ENCODE data around the gene SCAP.

Gene SCAP

GRCh38 chr3:47412842-47413520, 62.8 kb downstream of the SCAP start:
- H3K9me3 ChIP-seq (ENCODE audit: low read length) = no peaks in the 10 kb centered on the region
- no peaks in the 10 kb centered on the region for H3K27me3 ChIP-seq (ENCODE audit: insufficient read depth, low read length)
- no peaks in the 10 kb centered on the region for H3K4me1 ChIP-seq (ENCODE audit: insufficient read depth, low read length)
- no peak overlapping the region for H3K4me3 ChIP-seq (ENCODE audit: low read length)
- H2AFZ ChIP-seq (ENCODE audit: low read depth, low read length) = no peak overlapping the region
- H3K36me3 ChIP-seq (ENCODE audit: insufficient read depth, low read length) = peaks cover 73% of the 10 kb centered on the region

DNA sequence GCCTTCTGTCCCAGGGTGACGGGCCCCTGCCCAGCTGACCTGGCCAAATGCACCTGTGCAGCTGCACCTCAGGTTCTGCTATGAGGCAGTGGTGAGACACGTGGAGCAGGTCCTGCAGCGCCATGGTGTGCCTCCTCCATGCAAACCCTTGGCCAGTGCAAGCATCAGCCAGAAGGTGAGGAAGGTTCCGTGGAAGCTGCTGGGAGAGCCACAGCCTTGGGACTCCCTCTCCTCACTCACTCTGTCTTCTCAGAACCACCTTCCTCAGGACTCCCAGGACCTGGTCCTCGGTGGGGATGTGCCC, 63.3 kb downstream of the SCAP start:
- H3K27me3 ChIP-seq (ENCODE audit: insufficient read depth, low read length) = no peaks in the 10 kb centered on the region
- H3K4me1 ChIP-seq (ENCODE audit: insufficient read depth, low read length) = no peaks in the 10 kb centered on the region
- no peak overlapping the region for H2AFZ ChIP-seq (ENCODE audit: low read depth, low read length)
- no peaks in the 10 kb centered on the region for H3K9me3 ChIP-seq (ENCODE audit: low read length)
- no peak overlapping the region for H3K4me3 ChIP-seq (ENCODE audit: low read length)
- peaks cover 78% of the 10 kb centered on the region for H3K36me3 ChIP-seq (ENCODE audit: insufficient read depth, low read length)

- H2AFZ ChIP-seq (ENCODE audit: low read depth, low read length) = no peak overlapping the region
- H3K4me1 ChIP-seq (ENCODE audit: insufficient read depth, low read length) = no peaks in the 10 kb centered on the region
- H3K9me3 ChIP-seq (ENCODE audit: low read length) = no peaks in the 10 kb centered on the region
- H3K36me3 ChIP-seq (ENCODE audit: insufficient read depth, low read length) = peaks cover 81% of the 10 kb centered on the region
- no peak overlapping the region for H3K4me3 ChIP-seq (ENCODE audit: low read length)
- H3K27me3 ChIP-seq (ENCODE audit: insufficient read depth, low read length) = no peaks in the 10 kb centered on the region
Observed at GRCh38 chr3:47411696-47412452, 63.9 kb downstream of the SCAP start.

- no peak overlapping the region for H3K4me3 ChIP-seq (ENCODE audit: low read length)
- H3K4me1 ChIP-seq (ENCODE audit: insufficient read depth, low read length) = no peaks in the 10 kb centered on the region
- H2AFZ ChIP-seq (ENCODE audit: low read depth, low read length) = no peak overlapping the region
- no peaks in the 10 kb centered on the region for H3K9me3 ChIP-seq (ENCODE audit: low read length)
- H3K36me3 ChIP-seq (ENCODE audit: insufficient read depth, low read length) = peaks cover 86% of the 10 kb centered on the region
- no peaks in the 10 kb centered on the region for H3K27me3 ChIP-seq (ENCODE audit: insufficient read depth, low read length)
Observed at GRCh38 chr3:47410801-47411646, 64.7 kb downstream of the SCAP start.

DNA sequence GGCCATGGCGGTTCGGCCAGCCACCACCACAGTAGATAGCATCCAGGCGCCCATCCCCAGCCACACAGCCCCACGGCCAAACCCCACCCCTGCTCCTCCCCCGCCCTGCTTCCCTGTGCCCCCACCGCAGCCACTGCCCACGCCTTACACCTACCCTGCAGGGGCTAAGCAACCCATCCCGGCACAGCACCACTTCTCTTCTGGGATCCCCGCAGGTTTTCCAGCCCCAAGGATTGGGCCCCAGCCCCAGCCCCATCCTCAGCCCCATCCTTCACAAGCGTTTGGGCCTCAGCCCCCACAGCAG, 65.4 kb downstream of the SCAP start:
- no peak overlapping the region for H2AFZ ChIP-seq (ENCODE audit: low read depth, low read length)
- H3K4me1 ChIP-seq (ENCODE audit: insufficient read depth, low read length) = no peaks in the 10 kb centered on the region
- no peaks in the 10 kb centered on the region for H3K9me3 ChIP-seq (ENCODE audit: low read length)
- no peaks in the 10 kb centered on the region for H3K27me3 ChIP-seq (ENCODE audit: insufficient read depth, low read length)
- peaks cover 86% of the 10 kb centered on the region for H3K36me3 ChIP-seq (ENCODE audit: insufficient read depth, low read length)
- H3K4me3 ChIP-seq (ENCODE audit: low read length) = no peak overlapping the region

DNA sequence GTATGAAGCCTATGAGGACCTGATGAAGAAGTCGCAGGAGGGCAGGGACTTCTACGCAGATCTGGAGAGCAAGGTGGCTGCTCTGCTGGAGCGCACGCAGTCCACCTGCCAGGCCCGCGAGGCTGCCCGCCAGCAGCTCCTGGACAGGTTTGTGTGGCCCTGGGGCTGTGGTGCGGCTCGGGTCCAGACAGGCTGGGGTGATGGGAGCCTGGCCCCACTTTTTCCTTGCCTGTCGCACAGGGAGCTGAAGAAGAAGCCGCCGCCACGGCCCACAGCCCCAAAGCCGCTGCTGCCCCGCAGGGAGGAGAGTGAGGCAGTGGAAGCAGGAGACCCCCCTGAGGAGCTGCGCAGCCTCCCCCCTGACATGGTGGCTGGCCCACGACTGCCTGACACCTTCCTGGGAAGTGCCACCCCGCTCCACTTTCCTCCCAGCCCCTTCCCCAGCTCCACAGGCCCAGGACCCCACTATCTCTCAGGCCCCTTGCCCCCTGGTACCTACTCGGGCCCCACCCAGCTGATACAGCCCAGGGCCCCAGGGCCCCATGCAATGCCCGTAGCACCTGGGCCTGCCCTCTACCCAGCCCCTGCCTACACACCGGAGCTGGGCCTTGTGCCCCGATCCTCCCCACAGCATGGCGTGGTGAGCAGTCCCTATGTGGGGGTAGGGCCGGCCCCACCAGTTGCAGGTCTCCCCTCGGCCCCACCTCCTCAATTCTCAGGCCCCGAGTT, 65.9 kb downstream of the SCAP start:
- H3K36me3 ChIP-seq (ENCODE audit: insufficient read depth, low read length) = peaks cover 81% of the 10 kb centered on the region
- no peak overlapping the region for H3K4me3 ChIP-seq (ENCODE audit: low read length)
- H3K27me3 ChIP-seq (ENCODE audit: insufficient read depth, low read length) = no peaks in the 10 kb centered on the region
- H3K4me1 ChIP-seq (ENCODE audit: insufficient read depth, low read length) = peaks cover under 1% of the 10 kb centered on the region
- H3K9me3 ChIP-seq (ENCODE audit: low read length) = no peaks in the 10 kb centered on the region
- H2AFZ ChIP-seq (ENCODE audit: low read depth, low read length) = no peak overlapping the region

GRCh38 chr3:47409284-47409683, 66.5 kb downstream of the SCAP start:
- H3K4me1 ChIP-seq (ENCODE audit: insufficient read depth, low read length) = peaks cover 4% of the 10 kb centered on the region
- peaks cover 78% of the 10 kb centered on the region for H3K36me3 ChIP-seq (ENCODE audit: insufficient read depth, low read length)
- H3K27me3 ChIP-seq (ENCODE audit: insufficient read depth, low read length) = no peaks in the 10 kb centered on the region
- no peak overlapping the region for H2AFZ ChIP-seq (ENCODE audit: low read depth, low read length)
- no peak overlapping the region for H3K4me3 ChIP-seq (ENCODE audit: low read length)
- no peaks in the 10 kb centered on the region for H3K9me3 ChIP-seq (ENCODE audit: low read length)

DNA sequence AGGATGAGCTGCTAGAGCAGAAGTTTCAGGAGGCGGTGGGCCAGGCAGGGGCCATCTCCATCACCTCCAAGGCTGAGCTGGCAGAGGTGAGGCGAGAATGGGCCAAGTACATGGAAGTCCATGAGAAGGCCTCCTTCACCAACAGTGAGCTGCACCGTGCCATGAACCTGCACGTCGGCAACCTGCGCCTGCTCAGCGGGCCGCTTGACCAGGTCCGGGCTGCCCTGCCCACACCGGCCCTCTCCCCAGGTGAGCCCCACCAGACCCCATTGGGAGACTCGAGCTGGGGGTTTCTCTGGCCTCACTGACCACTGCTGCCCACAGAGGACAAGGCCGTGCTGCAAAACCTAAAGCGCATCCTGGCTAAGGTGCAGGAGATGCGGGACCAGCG, 66.9 kb downstream of the SCAP start:
- no peaks in the 10 kb centered on the region for H3K9me3 ChIP-seq (ENCODE audit: low read length)
- no peak overlapping the region for H3K4me3 ChIP-seq (ENCODE audit: low read length)
- peaks cover 4% of the 10 kb centered on the region for H3K4me1 ChIP-seq (ENCODE audit: insufficient read depth, low read length)
- H3K27me3 ChIP-seq (ENCODE audit: insufficient read depth, low read length) = no peaks in the 10 kb centered on the region
- H3K36me3 ChIP-seq (ENCODE audit: insufficient read depth, low read length) = peaks cover 74% of the 10 kb centered on the region
- no peak overlapping the region for H2AFZ ChIP-seq (ENCODE audit: low read depth, low read length)

DNA sequence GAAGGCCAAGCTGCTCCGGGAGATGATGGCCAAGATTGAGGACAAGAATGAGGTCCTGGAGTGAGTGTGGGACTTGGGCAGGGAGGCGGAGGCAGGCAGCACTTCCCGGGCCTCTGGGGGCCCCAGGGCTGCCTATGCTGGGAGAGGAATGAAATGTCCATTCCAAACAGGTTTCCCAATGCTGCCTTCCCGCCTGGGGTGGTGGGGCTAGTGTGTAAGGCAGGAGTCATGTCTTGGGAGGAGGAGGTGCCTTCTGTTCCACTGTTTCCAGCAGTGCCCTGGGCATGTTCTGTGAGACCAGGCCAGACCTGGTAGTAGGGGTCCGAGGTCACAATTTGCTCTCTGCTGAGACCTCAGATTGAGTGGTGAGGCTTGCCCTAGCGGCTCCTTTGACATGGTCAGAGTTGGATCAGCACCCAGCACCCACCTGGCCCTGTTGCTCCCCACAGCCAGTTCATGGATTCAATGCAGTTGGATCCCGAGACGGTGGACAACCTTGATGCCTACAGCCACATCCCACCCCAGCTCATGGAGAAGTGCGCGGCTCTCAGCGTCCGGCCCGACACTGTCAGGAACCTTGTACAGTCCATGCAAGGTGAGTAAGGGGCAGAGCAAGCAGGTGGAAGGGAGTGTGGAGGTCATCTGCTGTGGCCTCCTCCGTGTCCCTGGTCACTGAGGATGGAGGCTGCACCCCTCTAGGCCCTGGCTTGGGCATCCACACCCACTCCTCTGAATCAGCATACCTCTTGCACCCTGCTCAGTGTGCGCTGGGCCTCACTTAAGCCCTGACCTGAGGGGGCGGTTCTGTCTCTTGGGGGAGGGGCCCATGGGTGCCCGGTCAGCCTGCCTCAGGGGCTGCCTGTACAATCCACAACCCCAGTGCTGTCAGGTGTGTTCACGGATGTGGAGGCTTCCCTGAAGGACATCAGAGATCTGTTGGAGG, 67.6 kb downstream of the SCAP start:
- Histone ChIP-seq H3K4me1 (ENCODE audit: insufficient read depth, low read length) (peaks cover 4% of the 10 kb centered on the region), H3K9me3 (ENCODE audit: low read length) (no peaks in the 10 kb centered on the region), H3K4me3 (ENCODE audit: low read length) (no peak overlapping the region), H3K27me3 (ENCODE audit: insufficient read depth, low read length) (no peaks in the 10 kb centered on the region), H2AFZ (ENCODE audit: low read depth, low read length) (no peak overlapping the region), H3K36me3 (ENCODE audit: insufficient read depth, low read length) (peaks cover 67% of the 10 kb centered on the region)

DNA sequence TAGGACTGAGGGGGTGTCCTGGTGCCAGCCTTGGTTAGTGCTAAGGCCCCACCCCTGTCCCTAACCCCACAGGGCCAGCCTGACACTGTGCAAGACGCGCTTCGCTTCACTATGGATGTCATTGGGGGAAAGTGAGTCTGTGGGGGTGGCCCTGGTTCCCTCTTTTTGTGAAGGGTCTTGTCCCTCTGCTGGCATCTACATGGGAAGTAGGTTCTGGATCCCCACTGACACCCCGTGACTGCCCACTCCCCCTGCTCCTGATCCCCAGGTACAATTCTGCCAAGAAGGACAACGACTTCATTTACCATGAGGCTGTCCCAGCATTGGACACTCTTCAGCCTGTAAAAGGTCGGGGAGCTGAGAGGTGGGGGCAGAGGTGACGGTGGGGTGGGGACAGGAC, 68.5 kb downstream of the SCAP start:
- Histone ChIP-seq H3K4me3 (ENCODE audit: low read length) (no peak overlapping the region), H3K9me3 (ENCODE audit: low read length) (no peaks in the 10 kb centered on the region), H2AFZ (ENCODE audit: low read depth, low read length) (no peak overlapping the region), H3K36me3 (ENCODE audit: insufficient read depth, low read length) (peaks cover 59% of the 10 kb centered on the region), H3K27me3 (ENCODE audit: insufficient read depth, low read length) (no peaks in the 10 kb centered on the region), H3K4me1 (ENCODE audit: insufficient read depth, low read length) (peaks cover 4% of the 10 kb centered on the region)

DNA sequence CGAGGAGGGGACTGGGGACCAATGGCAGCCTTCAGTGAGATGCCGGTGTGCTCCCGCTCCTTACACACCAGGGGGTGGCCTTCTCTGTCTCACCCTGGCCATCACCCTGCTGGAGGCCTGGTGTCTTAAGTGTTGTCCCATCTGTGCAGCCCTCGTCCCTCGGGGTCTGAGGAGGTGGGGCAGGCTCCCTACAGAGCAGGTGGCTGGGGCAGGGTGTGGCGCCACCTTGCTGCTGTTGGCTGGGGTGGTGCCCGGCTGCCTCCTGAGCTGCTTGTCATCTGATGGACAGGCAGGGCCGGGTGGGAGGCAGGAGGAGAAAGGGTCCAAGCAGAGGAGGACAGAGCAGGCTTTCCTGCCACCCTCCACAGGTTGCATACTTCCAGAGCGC, 69.0 kb downstream of the SCAP start:
- Histone ChIP-seq H3K9me3 (ENCODE audit: low read length) (no peaks in the 10 kb centered on the region), H3K36me3 (ENCODE audit: insufficient read depth, low read length) (peaks cover 54% of the 10 kb centered on the region), H3K4me1 (ENCODE audit: insufficient read depth, low read length) (peaks cover 4% of the 10 kb centered on the region), H3K27me3 (ENCODE audit: insufficient read depth, low read length) (no peaks in the 10 kb centered on the region), H2AFZ (ENCODE audit: low read depth, low read length) (no peak overlapping the region), H3K4me3 (ENCODE audit: low read length) (no peak overlapping the region)

Data from neuron (in vitro differentiated cells).